Stimulated activated CD8-positive, alpha-beta memory T cell treated with anti-CD3 and anti-CD28 coated beads, Interleukin-7, amount 100 ng/mL, for 48 hours (primary cell): ENCODE results near the gene CDIPT.
"Not testable (repeated sequence)": the region's sequence is repeated elsewhere in the genome, so short reads cannot be mapped to it uniquely, and the experiment has no call there.

ENCODE experiments used
- DNase-seq, 2 donors: peaks; one replicate each; pipeline ENCODE4 v3.0.0-alpha.2; 2020; ENCODE audit warnings: low read depth in 1 of 2; ENCODE audit errors: extremely low read depth in 1 of 2

Gene CDIPT

DNA sequence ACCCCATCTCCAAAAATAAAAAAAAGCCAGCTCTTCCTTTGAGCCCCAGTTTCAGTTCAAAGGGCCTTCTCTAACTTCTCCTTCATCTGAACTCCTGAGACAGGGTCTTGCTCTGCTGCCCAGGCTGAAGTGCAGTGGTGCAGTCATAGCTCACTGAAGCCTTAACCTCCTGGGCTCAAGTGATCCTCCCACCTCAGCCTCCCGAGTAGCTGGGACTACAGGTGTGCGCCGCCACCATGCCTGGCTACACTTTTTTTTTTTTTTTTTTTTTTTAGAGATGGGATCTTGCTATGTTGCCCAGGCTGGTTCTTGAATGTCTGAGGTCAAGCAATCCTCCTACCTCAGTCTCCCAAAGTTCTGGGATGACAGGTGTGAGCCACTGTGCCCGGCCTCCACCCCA is 29.8 kb downstream of the CDIPT start:
- DNase-seq, result not testable (repeated sequence)

DNA sequence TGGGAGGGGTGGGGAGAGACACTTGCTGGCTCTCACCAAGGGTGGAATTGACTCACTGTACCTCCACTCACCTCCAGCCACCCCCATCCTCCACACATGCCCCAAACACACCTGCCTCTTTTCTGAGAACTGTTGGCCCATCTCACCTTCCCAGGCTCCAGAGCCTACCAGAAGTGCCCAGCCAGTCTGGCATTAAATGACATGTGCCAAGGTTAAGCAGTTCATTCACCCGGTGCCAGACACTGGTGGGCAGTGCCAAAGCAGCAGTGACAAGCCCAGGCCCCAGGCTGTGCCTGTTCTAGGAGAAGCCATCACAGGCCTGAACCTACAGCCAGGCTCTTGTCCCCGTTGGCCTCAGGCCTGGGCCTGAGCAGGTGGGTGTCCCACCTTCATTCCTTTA is 31.5 kb downstream of the CDIPT start:
- no peak for DNase-seq

DNA sequence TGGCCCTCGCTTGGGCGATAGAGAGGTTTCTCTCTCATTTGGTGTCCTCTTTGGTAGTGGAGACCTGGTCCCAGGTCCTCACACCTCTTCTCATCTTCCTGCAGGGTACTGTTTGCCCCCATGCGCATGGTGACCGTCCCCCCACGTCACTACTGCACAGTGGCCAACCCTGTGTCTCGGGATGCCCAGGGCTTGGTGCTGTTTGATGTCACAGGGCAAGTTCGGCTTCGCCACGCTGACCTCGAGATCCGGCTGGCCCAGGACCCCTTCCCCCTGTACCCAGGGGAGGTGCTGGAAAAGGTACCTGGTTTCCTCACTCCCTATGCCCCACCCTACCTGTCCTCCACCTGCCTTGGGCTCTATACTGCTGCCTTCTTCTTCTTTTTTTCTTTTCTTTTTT is 32.3 kb downstream of the CDIPT start:
- no peak for DNase-seq

GRCh38 chr16:29826342-29826695 is 36.7 kb downstream of the CDIPT start:
- DNase-seq, result no peak

- no peak for DNase-seq
Observed at GRCh38 chr16:29825145-29826044, 37.6 kb downstream of the CDIPT start.

DNA sequence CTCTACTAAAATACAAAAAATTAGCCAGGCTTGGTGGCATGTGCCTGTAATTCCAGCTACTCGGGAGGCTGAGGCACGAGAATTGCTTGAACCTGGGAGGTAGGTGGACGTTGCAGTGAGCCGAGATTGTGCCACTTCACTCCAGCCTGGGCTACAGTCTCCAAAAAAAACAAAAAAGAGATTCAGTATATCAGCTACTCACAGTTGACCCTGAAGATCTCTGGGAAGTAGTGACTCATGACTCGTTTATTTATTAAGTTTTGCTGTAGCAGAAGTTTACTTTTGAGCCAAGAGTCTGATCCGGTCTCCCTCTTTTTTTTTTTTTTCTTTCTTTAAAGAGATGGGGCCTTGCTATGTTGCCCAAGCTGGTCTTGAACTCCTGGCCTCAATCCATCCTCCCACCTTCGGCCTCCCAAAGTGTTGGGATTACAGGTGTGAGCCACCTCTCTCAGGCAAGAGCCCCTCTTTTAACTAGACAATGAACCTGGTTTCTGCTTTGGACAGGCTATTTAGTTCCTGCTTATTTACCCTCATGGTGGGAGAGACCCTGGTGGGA is 38.4 kb downstream of the CDIPT start:
- no peak for DNase-seq

DNA sequence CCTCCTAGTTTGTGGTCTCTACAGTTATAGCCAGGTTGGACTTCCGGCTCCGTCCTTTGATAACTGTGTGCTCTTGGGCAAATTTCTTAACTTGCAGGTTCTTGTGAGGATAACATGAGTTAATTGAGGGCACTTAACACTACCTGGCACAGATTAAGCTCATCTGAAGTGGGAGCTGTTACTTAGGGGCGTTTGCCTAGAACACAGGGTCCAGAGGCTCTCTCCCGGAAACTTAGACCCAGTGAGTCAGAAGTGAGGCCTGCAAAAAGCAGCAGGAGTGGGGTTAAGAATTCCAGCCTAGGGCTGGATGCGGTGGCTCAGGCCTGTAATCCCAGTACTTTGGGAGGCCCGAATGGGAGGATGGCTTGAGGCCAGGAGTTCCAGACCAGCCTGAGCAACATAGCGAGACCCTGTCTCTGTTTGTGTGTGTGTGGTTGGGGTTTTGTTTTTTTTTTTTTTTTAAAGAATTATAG is 41.3 kb downstream of the CDIPT start:
- DNase-seq, result no peak

GRCh38 chr16:29820730-29821642 is 42.0 kb downstream of the CDIPT start:
- DNase-seq, result no peak

GRCh38 chr16:29820271-29820701 is 42.7 kb downstream of the CDIPT start, which contains the start of gene MVP:
Gene MVP, plus strand, starts transcription at chr16:29820462. Its CDS starts 10,088 bp downstream, at chr16:29830550.
- DNase-seq, result no peak

GRCh38 chr16:29819506-29819905 is 43.5 kb downstream of the CDIPT start:
- DNase-seq, result no peak

DNA sequence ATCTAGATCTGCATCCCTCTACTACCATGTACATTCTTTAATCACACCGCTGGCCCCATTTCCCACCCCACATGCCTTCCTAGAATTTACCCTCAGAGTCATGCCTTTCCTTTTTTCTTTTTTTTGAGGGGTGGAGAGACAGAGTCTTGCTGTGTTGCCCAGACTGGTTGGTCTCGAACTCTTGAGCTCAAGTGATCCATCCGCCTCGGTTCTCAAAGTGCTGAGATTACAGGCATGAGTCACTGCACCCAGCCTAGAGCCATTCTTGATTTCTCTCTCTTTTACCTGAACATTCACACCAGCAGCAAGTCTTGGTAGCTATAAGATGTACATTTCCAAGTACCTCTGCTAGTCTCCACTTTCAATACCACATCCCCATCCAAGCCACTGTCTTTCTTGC is 44.9 kb downstream of the CDIPT start:
- no peak for DNase-seq

- peak in 1 of 2 donors; percentile 57 for DNase-seq
Observed at GRCh38 chr16:29816694-29817441, 46.2 kb downstream of the CDIPT start.

- peak; percentile 95 to 98 for DNase-seq
Observed at GRCh38 chr16:29815793-29816693, 47.0 kb downstream of the CDIPT start, which contains the start of gene PAGR1. Gene PAGR1, plus strand, starts transcription at chr16:29816152. Its CDS starts 374 bp downstream, at chr16:29816526.

GRCh38 chr16:29815032-29815721 is 47.8 kb downstream of the CDIPT start:
- no peak for DNase-seq

DNA sequence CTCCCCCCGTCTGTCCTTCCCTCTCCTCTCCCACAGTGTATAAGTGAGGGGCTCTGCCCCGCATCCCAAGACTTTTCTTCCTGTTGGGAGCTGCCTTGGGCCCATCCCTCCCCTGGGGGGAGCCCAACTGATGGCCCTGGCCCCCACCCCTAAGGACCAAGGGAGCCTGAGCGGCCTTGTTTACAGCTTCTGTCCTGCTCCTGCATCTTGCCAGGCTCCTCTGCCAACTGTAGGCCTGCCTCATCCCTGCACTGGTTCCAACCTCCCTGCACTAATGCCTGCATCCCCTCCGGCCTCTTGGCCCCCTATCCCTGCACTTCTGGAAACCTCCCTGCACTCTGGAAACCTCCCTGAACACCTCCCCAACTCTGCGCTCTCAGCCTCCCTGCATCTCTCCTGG is 48.4 kb downstream of the CDIPT start:
- no peak for DNase-seq

DNA sequence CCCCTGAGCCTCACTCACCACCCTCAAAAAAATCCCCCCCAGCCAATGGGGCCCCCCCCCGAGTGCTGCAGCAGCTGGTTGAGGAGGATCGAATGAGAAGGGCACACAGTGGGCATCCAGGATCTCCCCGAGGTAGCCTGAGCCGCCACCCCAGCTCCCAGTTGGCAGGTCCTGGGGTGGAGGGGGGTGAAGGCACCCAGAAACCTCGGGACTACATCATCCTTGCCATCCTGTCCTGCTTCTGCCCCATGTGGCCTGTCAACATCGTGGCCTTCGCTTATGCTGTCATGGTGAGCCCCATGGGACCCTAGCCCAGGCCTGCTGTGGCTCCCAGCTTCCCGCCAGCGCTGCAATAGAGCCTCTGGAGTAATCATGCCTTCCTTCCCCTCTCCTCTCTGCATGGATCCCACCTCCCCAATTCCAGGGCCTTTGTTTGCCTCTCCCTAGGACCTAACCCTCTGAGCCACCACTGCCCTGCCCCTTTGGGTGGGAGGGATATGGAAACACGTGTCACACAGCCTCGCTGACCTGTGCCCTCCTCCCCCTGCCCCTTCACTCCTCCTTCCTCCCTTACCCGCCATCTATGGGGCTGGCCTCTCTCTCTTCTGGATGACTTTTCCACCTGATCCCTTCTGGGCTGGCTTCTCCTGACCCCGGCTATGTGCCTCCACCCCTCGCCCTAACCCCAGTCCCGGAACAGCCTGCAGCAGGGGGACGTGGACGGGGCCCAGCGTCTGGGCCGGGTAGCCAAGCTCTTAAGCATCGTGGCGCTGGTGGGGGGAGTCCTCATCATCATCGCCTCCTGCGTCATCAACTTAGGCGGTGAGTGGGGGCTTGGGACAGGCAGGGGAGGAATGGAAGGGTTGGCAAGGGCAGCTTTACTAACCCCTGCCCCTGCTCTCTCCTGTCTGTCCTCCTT is 49.1 kb downstream of the CDIPT start:
- DNase-seq, result no peak

DNA sequence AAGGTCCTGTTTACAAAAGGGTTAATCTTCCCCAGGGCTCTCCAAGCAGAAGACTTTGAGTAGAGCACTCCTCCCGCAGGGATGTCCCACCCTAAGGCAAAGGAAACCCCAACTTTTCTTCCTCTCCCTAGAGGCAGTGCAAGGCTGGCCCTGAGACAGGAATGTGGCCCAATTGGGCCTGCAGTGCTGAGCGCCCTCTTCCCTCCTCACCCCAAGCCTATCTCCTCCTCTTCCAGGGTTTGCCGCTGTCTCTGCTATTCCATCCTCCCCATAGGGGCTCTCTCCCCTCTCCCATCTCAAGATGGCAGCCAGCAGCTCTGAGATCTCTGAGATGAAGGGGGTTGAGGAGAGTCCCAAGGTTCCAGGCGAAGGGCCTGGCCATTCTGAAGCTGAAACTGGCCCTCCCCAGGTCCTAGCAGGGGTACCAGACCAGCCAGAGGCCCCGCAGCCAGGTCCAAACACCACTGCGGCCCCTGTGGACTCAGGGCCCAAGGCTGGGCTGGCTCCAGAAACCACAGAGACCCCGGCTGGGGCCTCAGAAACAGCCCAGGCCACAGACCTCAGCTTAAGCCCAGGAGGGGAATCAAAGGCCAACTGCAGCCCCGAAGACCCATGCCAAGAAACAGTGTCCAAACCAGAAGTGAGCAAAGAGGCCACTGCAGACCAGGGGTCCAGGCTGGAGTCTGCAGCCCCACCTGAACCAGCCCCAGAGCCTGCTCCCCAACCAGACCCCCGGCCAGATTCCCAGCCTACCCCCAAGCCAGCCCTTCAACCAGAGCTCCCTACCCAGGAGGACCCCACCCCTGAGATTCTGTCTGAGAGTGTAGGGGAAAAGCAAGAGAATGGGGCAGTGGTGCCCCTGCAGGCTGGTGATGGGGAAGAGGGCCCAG is 50.0 kb downstream of the CDIPT start:
- DNase-seq, result no peak
